Stimulated activated CD8-positive, alpha-beta memory T cell treated with anti-CD3 and anti-CD28 coated beads, Interleukin-15, amount 100 ng/mL, for 24 hours (primary cell): ENCODE data around the gene ANO1.
"Not testable (repeated sequence)": the region's sequence is repeated elsewhere in the genome, so short reads cannot be mapped to it uniquely, and the experiment has no call there.

Source experiments
- DNase-seq: peaks from one replicate; pipeline ENCODE4 v3.0.0-alpha.2; 2020; ENCODE audit warnings: low read depth

Gene ANO1

GRCh38 chr11:70192666-70193410 is 114.7 kb downstream of the ANO1 start:
- no peak for DNase-seq

DNA sequence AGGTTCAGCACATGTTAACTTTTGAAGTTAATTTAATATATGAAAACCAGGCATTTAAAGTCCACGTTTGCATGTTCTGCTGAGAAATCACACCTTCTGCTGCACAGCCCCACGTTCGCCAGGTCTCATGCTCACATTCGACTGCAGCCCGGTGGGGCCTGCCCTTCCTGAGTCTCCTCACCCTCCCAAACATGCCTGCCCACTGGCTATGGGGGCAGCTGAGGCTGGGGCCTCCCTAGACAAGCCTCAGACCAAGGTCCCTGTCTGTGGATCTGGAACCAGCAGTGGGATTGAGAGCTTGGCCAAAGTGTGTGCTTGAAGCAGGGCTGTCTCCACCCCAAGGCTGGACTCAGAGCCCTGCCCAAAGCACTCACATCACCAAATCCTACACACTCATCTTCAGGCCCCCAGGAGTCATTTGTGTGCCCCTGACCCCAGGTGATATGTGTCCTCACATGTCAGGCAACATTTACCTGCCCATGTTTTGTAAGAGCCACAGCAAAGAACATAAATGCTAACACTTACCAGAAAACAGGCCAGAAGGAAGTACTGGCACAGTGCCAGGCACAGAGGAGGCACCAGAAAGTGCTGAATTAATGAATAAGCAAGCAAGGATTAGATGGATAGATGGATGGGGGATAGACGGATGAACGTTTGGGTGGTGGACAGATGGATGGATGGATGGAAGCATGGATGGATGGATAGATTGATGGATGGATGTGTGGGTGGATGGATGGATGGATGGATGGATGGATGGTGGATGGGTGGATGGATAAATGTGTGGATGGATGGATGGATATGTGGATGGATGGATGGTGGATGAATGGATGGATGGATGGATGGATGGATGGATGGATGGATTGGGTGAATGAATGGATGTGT is 115.5 kb downstream of the ANO1 start:
- no peak for DNase-seq

DNA sequence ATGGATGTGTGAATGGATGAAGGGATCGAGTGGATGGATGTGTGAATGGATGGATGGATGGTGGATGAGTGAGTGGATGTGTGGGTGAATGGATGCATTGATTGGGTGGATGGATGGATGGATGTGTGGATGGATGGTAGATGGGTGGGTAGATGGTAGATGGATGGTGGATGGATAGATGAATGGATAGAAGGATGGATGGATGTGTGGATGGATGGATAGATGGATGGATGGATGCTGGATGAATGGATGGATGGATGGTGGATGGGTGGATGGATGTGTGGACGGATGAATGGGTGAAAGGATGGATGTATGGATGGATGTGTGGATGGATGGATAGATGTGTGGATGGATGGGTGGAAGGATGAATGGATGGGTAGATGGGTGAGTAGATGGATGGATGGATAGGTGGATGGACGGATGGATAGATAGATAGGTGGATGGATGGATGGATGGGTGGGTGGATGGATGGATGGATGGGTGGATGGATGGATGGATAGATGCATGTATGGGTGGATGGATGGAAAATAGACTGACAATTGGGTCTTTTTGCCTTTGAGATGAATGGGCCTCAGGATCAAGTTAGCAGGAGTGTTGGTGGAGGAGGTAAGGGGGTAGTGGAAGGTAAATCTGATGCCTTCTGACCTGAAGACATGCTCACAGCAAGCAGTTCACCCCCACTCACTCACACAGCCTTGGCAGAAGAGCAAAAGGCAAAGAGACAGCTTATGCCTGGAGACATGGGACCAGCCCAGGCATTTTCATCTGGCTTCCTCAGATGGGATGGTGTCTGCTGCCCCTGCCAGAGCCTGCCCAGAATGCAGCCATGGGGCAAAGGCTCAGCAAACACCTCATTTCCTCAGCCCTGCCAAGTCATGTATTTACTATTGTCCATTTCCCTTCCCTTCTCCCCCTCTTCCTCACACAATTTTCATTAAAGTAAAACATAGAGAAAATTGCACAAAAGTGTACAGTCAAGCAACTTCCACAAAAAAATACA is 117.0 kb downstream of the ANO1 start:
- DNase-seq = no peak

- no peak for DNase-seq
Observed at GRCh38 chr11:70200212-70200844, 122.2 kb downstream of the ANO1 start.

DNA sequence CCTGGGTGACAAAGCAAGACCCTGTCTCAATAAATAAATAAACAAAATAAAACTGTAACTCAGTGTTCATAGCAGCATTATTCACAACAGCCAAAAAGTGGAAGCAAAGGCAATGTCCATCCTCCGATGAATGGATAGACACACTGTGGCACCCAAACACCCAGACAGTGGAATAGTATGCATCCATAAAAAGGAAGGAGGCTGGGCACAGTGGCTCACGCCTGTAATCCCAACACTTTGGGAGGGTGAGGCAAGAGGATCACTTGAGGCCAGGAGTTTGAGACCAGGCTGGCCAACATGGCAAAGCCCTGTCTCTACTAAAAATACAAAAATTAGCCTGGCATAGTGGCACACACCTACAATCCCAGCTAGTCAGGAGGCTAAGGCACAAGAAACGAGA is 122.9 kb downstream of the ANO1 start:
- DNase-seq = not testable (repeated sequence)

GRCh38 chr11:70201882-70202861 is 124.1 kb downstream of the ANO1 start:
- DNase-seq = no peak

GRCh38 chr11:70202920-70203750 is 125.0 kb downstream of the ANO1 start, which contains the start of gene FADD:
Gene FADD (plus strand): TSS chr11:70203296. CDS start chr11:70203460, 164 bp downstream.
- DNase-seq = peak; percentile 75

DNA sequence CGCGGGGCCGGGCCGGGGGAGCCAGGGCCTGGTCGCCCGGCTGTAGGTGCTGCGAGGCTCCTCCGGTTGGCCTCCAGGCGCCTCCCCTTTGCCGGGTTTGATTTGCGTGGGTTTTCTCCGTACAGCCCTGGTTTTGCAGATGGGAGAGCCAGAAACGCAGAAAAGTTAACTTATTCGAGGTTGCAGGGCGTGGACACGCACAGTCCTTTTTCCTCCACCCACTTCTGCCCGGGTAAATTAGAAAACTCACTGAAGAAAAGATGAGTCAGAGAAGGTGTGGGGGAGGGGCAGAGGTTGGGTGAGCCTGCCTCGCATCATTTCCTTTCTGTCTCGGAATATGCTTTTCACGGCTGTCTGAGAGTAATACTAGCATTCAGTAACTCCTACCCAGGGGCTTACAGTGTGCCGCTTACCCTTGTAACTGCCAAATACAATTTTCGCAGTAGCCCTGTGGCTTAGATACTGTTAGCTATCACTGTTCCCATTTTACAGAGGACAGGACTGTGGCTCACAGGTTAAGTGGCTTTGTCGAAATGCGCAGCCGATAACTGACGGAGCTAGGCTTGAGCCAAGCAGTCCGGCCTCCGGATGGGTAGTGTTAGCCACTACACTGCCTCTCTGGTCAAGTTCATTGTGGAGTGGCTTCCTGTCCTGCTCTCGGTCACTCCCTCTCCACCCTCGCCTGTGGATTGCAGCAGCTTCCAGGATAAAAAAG is 125.8 kb downstream of the ANO1 start:
- peak; percentile 58 for DNase-seq

DNA sequence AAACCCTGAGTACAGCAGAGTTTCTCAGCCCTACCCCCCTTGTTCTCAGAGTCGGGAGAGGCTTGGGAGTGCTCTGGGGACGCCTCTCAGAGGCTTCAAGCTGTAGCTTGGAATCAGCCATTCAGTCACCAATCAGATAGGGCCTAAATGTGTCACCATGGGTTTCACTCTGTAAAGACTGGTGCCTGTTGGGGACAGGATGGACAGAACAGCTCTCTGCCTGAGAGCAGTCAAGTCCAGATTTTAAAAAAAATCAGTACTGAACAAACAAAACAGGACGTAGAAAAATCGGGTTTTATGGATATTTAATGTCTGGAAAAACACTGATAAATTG is 126.3 kb downstream of the ANO1 start:
- DNase-seq = no peak

DNA sequence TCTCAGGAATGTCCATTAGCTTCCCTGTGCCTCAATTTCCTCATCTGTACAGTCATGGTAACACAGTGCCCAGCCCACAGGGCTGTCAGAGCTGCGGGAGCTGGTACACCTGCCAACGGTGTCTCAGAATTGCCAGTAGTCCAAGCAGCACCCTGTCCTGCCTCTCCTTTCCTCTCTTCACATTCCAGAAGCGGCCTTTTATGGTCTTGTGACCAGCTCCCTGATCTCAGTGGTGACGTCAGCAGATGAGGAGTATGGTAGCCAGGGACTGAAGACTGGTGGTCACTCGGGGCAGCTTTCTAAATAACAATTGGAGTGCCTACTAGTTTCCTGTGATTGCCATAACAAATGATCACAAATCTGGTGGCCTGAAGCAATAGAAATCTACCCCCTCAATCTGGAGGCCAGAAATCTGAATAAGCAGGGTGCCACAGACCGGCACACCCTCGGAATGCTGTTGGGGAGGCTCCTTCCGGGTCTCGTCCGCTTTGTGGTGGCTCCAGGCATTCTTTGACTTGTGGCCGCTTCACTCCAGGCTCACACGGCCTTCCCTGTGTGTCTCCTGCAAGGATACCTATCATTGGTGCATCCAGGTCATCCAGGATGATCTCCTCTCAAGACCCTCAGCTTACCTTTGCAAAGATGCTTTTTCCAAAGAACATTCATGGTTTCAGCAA is 127.1 kb downstream of the ANO1 start:
- DNase-seq = no peak

GRCh38 chr11:70205766-70206165 is 127.6 kb downstream of the ANO1 start:
- no peak for DNase-seq

- no peak for DNase-seq
Observed at GRCh38 chr11:70206226-70206981, 128.3 kb downstream of the ANO1 start.

DNA sequence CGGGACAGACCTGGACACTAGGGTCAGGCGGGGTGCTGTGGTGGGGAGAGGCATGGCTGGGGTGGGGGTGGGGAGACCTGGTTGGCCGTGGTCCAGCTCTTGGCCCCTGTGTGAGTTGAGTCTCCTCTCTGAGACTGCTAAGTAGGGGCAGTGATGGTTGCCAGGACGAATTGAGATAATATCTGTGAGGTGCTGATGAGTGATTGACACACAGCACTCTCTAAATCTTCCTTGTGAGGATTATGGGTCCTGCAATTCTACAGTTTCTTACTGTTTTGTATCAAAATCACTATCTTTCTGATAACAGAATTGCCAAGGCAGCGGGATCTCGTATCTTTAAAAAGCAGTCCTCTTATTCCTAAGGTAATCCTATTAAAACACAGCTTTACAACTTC is 128.9 kb downstream of the ANO1 start:
- no peak for DNase-seq

GRCh38 chr11:70207531-70208131 is 129.5 kb downstream of the ANO1 start:
- DNase-seq = no peak

- no peak for DNase-seq
Observed at GRCh38 chr11:70209391-70209912, 131.3 kb downstream of the ANO1 start.

DNA sequence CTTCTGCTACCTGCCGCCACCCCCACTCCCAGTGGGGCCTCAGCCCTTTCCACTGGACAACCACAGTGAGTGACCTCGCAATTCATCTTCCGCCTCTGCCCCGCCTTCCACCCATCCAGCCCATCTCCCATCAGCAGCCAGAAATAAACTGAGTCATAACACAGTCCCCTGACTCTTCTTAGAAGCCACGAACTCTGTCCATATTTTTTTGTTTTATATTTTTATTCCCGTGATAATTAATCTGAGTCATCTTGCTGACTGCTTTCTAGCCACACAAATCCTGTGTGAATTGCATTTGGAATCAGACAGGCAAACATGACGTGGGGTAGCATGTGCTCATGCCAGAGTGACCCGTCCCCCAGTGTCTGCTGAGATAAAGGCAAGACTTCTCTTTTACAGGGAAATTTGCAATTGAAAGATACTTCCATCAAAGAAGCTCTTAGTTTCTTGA is 132.0 kb downstream of the ANO1 start:
- DNase-seq = no peak

- DNase-seq = no peak
Observed at GRCh38 chr11:70210530-70210929, 132.4 kb downstream of the ANO1 start.
